HepG2 (cell line): ENCODE results near the gene MEF2B. TPM values are rescaled to one million over a fixed set of nuclear protein-coding genes. Genes with fewer than 3 reads are reported as not detected.

Experiments used
- ARNT ChIP-seq: fragments of 450-650 bp; IDR thresholded peaks from 2 replicates; pipeline ENCODE4 v1.6.1; 2017
- CBX5 ChIP-seq: sonication (generic); formaldehyde crosslinking; IDR thresholded peaks from 2 replicates; pipeline ENCODE4 v1.4.0; 2020; ENCODE audit warnings: missing genetic modification reagents, borderline replicate concordance
- ERF ChIP-seq: IDR thresholded peaks from 2 replicates; pipeline ENCODE4 v1.6.1; 2018; ENCODE audit warnings: missing biosample characterization, missing genetic modification reagents
- FOSL2 ChIP-seq: sonication (generic); formaldehyde crosslinking; IDR thresholded peaks from 2 replicates; pipeline ENCODE4 v1.4.0; 2020; ENCODE audit warnings: missing genetic modification reagents
- FOXO1 ChIP-seq: sonication (generic); formaldehyde crosslinking; IDR thresholded peaks from 2 replicates; pipeline ENCODE4 v1.4.0; 2020; ENCODE audit warnings: missing genetic modification reagents
- HNRNPH1 ChIP-seq: fragments of 200-400 bp; formaldehyde crosslinking; optimal IDR thresholded peaks from 2 replicates; pipeline ENCODE3; 2017; ENCODE audit warnings: mild to moderate bottlenecking, low read depth, low read length
- KLF15 ChIP-seq: sonication (generic); formaldehyde crosslinking; IDR thresholded peaks from 2 replicates; pipeline ENCODE4 v1.8.1; 2023; ENCODE audit warnings: borderline replicate concordance, mild to moderate bottlenecking, inconsistent platforms, missing genetic modification reagents, mixed read lengths
- KLF9 ChIP-seq: IDR thresholded peaks from 2 replicates; pipeline ENCODE4 v1.6.1; 2016; ENCODE audit warnings: low read depth
- MTA3 ChIP-seq: sonication (generic); formaldehyde crosslinking; IDR thresholded peaks from 2 replicates; pipeline ENCODE4 v1.4.0; 2020; ENCODE audit warnings: missing genetic modification reagents
- MYNN ChIP-seq: sonication (generic); formaldehyde crosslinking; IDR thresholded peaks from 2 replicates; pipeline ENCODE4 v1.4.0; 2020; ENCODE audit warnings: mild to moderate bottlenecking, low read depth, missing genetic modification reagents
- NCOR1 ChIP-seq: fragments of 200-600 bp; sonication (generic); IDR thresholded peaks from 2 replicates; pipeline ENCODE4 v1.7.0; 2017; ENCODE audit warnings: antibody characterized with exemption, low read length, borderline replicate concordance
- PHF8 ChIP-seq: sonication (generic); formaldehyde crosslinking; IDR thresholded peaks from 2 replicates; pipeline ENCODE4 v1.5.0; 2020; ENCODE audit warnings: missing genetic modification reagents
- POLR2AphosphoS2 ChIP-seq: IDR thresholded peaks from 2 replicates; pipeline ENCODE4 v1.6.1; 2011; ENCODE audit warnings: low read depth, low read length, improper control_type of control experiment
- REPIN1 ChIP-seq: sonication (generic); formaldehyde crosslinking; IDR thresholded peaks from 2 replicates; pipeline ENCODE4 v1.8.0; 2022; ENCODE audit warnings: missing genetic modification reagents, low read depth, mild to moderate bottlenecking, borderline replicate concordance
- TCF7 ChIP-seq: sonication (generic); IDR thresholded peaks from 2 replicates; pipeline ENCODE4 v1.6.1; 2016; ENCODE audit warnings: antibody characterized with exemption, low read depth
- ZFP37 ChIP-seq: sonication (generic); formaldehyde crosslinking; IDR thresholded peaks from 2 replicates; pipeline ENCODE4 v1.4.0; 2020; ENCODE audit warnings: missing genetic modification reagents, borderline replicate concordance
- ZFP41 ChIP-seq: sonication (generic); formaldehyde crosslinking; IDR thresholded peaks from 2 replicates; pipeline ENCODE4 v1.4.0; 2020; ENCODE audit warnings: mild to moderate bottlenecking, missing genetic modification reagents, borderline replicate concordance
- ZIK1 ChIP-seq: sonication (generic); formaldehyde crosslinking; IDR thresholded peaks from 2 replicates; pipeline ENCODE4 v1.5.0; 2020; ENCODE audit warnings: mild to moderate bottlenecking, low read depth, missing genetic modification reagents, borderline replicate concordance
- ZNF660 ChIP-seq: sonication (generic); formaldehyde crosslinking; IDR thresholded peaks from 2 replicates; pipeline ENCODE4 v1.5.1; 2020; ENCODE audit warnings: mild to moderate bottlenecking, low read depth, missing genetic modification reagents, borderline replicate concordance
- ZNF788 ChIP-seq: sonication (generic); formaldehyde crosslinking; IDR thresholded peaks from 2 replicates; pipeline ENCODE4 v1.5.0; 2020; ENCODE audit warnings: mild to moderate bottlenecking, missing genetic modification reagents, borderline replicate concordance
- polyA plus RNA-seq, 8 experiments: library from polyadenylated mRNA; depleted of rRNA in 3 of 8; stranded (reverse) in 7 of 8; unstranded in 1 of 8; fragments of >200 nt; fragmentation: Illumina TruSeq in 4 of 8; extraction: Trizol in 4 of 8; gene quantifications; 2 replicates each; pipeline versions ENCODE4 v1.2.1 to v1.2.3, GENCODE V29; 2011 to 2016; ENCODE audit warnings: low read depth in 4 of 8, missing spikeins in 1 of 8, mixed read lengths in 1 of 8; ENCODE audit not compliant: insufficient read depth in 1 of 8
- total RNA-seq, 5 experiments: library from RNA; depleted of rRNA; stranded (reverse); fragments of >200 nt; fragmentation: Illumina TruSeq; extraction: Trizol; gene quantifications; 2 replicates each; pipeline ENCODE4 v1.2.3, GENCODE V29; 2016; ENCODE audit warnings: low read depth in 1 of 5
- TF ChIP-seq, protein P1 (sequence below): sonication (generic); formaldehyde crosslinking; IDR thresholded peaks from 2 replicates; pipeline ENCODE4 v1.4.0; 2020; ENCODE audit warnings: missing genetic modification reagents
- TF ChIP-seq, protein P2 (sequence below): sonication (generic); formaldehyde crosslinking; IDR thresholded peaks from 2 replicates; pipeline ENCODE4 v1.8.0; 2022; ENCODE audit warnings: missing genetic modification reagents, mild to moderate bottlenecking, moderate library complexity, borderline replicate concordance

The MEF2B gene
- total and polyA plus RNA-seq, 2 of the 13 experiments (the other 11 are each of a cell fraction or from before 2014, with no cell fraction given), result 1.2 to 1.7 TPM

DNA sequence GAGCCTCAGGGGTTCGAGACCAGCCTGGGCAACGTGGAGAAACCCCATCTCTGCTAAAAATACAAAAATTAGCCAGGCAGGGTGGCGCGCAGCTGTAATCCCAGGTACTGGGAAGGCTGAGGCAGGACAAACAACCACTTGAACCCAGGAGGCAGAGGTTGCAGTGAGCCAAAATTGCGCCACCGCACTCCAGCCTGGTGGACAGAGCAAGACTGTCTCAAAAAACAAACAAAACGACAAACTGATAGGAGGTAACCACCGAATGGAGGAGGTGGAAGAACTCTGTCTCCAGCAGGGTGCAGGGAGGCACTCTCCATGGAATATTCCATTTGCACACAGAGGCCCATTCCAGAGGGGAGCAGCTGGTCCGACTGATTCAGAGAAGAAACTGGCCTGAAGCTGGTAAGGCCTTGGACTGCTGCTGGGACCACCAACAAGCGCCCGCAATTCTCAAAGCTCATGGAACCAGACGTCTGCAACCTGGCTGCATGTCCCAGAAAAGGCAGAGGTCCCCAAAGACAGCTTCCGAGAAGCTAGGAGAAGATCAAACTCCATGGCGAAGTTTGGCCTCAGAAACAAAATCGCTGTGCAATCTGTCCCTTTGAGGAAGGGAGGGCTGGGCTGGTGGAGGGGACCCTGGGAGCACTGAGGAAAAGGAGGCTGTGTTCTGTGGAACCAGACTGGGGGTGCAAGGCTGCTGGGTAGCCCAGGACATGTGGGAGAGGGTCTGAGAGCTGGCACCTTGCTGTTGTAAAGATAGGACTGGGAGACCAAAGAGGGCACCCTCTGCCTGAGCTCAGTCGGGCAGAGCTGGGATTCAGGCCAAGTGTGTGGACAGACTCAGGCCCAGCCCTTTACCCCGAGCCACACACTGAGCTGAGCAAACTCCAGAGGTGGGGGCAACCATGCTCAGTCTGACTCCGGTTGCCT is 71.1 kb downstream of the MEF2B start (continued):
- TF ChIP-seq, protein P1, sequence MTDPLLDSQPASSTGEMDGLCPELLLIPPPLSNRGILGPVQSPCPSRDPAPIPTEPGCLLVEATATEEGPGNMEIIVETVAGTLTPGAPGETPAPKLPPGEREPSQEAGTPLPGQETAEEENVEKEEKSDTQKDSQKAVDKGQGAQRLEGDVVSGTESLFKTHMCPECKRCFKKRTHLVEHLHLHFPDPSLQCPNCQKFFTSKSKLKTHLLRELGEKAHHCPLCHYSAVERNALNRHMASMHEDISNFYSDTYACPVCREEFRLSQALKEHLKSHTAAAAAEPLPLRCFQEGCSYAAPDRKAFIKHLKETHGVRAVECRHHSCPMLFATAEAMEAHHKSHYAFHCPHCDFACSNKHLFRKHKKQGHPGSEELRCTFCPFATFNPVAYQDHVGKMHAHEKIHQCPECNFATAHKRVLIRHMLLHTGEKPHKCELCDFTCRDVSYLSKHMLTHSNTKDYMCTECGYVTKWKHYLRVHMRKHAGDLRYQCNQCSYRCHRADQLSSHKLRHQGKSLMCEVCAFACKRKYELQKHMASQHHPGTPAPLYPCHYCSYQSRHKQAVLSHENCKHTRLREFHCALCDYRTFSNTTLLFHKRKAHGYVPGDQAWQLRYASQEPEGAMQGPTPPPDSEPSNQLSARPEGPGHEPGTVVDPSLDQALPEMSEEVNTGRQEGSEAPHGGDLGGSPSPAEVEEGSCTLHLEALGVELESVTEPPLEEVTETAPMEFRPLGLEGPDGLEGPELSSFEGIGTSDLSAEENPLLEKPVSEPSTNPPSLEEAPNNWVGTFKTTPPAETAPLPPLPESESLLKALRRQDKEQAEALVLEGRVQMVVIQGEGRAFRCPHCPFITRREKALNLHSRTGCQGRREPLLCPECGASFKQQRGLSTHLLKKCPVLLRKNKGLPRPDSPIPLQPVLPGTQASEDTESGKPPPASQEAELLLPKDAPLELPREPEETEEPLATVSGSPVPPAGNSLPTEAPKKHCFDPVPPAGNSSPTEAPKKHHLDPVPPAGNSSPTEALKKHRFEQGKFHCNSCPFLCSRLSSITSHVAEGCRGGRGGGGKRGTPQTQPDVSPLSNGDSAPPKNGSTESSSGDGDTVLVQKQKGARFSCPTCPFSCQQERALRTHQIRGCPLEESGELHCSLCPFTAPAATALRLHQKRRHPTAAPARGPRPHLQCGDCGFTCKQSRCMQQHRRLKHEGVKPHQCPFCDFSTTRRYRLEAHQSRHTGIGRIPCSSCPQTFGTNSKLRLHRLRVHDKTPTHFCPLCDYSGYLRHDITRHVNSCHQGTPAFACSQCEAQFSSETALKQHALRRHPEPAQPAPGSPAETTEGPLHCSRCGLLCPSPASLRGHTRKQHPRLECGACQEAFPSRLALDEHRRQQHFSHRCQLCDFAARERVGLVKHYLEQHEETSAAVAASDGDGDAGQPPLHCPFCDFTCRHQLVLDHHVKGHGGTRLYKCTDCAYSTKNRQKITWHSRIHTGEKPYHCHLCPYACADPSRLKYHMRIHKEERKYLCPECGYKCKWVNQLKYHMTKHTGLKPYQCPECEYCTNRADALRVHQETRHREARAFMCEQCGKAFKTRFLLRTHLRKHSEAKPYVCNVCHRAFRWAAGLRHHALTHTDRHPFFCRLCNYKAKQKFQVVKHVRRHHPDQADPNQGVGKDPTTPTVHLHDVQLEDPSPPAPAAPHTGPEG (CRISPR knock-in tag), result 0 out of 2 replicates have a peak, but pooled peaks have one; percentile 45
- TF ChIP-seq, protein P2, sequence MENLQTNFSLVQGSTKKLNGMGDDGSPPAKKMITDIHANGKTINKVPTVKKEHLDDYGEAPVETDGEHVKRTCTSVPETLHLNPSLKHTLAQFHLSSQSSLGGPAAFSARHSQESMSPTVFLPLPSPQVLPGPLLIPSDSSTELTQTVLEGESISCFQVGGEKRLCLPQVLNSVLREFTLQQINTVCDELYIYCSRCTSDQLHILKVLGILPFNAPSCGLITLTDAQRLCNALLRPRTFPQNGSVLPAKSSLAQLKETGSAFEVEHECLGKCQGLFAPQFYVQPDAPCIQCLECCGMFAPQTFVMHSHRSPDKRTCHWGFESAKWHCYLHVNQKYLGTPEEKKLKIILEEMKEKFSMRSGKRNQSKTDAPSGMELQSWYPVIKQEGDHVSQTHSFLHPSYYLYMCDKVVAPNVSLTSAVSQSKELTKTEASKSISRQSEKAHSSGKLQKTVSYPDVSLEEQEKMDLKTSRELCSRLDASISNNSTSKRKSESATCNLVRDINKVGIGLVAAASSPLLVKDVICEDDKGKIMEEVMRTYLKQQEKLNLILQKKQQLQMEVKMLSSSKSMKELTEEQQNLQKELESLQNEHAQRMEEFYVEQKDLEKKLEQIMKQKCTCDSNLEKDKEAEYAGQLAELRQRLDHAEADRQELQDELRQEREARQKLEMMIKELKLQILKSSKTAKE, result peak; percentile 12; the same call in 1 of the 2 replicates
- TF ChIP-seq KLF15 (CRISPR knock-in tag) (no peak), HNRNPH1 (no peak), ERF (CRISPR knock-in tag) (peak; percentile 72; the same call in 1 of the 2 replicates), NCOR1 (peak; percentile 88), TCF7 (no peak), ZFP37 (0 out of 2 replicates have a peak, but pooled peaks have one; percentile 23), REPIN1 (CRISPR knock-in tag) (peak; percentile 78), ZNF788 (CRISPR knock-in tag) (peak; percentile 60; the same call in 1 of the 2 replicates), MYNN (CRISPR knock-in tag) (no peak), KLF9 (CRISPR knock-in tag) (no peak), ARNT (no peak), POLR2AphosphoS2 (no peak), PHF8 (CRISPR knock-in tag) (no peak; the same call in 1 of the 2 replicates), CBX5 (CRISPR knock-in tag) (peak; percentile 56; the same call in 1 of the 2 replicates), FOSL2 (CRISPR knock-in tag) (peak; percentile 73), ZIK1 (CRISPR knock-in tag) (no peak), MTA3 (CRISPR knock-in tag) (no peak), ZFP41 (CRISPR knock-in tag) (no peak; the same call in 1 of the 2 replicates), FOXO1 (CRISPR knock-in tag) (peak; percentile 21; the same call in 1 of the 2 replicates), ZNF660 (no peak)
